HEK293 (cell line): ENCODE results near the gene LRRK1.

Source experiments
- SETDB1 ChIP-seq: IDR thresholded peaks from one replicate; pipeline ENCODE4 v1.6.1; 2017; ENCODE audit warnings: mild to moderate bottlenecking, low read length, moderate library complexity, mixed read lengths; ENCODE audit not compliant: insufficient read length
- ZNF10 ChIP-seq: fragments of 450-650 bp; formaldehyde crosslinking; IDR thresholded peaks from 2 replicates; pipeline ENCODE4 v1.5.1; 2017; ENCODE audit warnings: missing biosample characterization, missing genetic modification characterization
- ZNF140 ChIP-seq: fragments of 450-650 bp; formaldehyde crosslinking; IDR thresholded peaks from 2 replicates; pipeline ENCODE4 v1.5.1; 2016; ENCODE audit warnings: missing biosample characterization, missing genetic modification characterization
- ZNF311 ChIP-seq: fragments of 450-650 bp; formaldehyde crosslinking; IDR thresholded peaks from 2 replicates; pipeline ENCODE4 v1.5.1; 2017; ENCODE audit warnings: missing biosample characterization, missing genetic modification characterization, borderline replicate concordance

- TF ChIP-seq ZNF140 (tag by site-specific recombination) (no peak), ZNF311 (no peak), ZNF10 (no peak), SETDB1 (no peak)
Observed at GRCh38 chr15:101119181-101119580, 200.0 kb downstream of the LRRK1 start.
